ENCODE results near the gene UBE2J2. TPM values are rescaled to one million over a fixed set of nuclear protein-coding genes. Genes with fewer than 3 reads are reported as not detected.
A peak's percentile ranks its signal among the peaks of the same experiment; 100 is the strongest.

The UBE2J2 gene
- total RNA-seq, 1 experiment from 2014 or later, result 54.2 TPM

GRCh38 chr1:1272341-1273208 lies 1.1 kb downstream of the UBE2J2 start:
- peaks cover 53% of the 10 kb centered on the region for H3K79me2 ChIP-seq (ENCODE audit: low read depth)
- H2AFZ ChIP-seq, result no peak overlapping the region
- peak overlapping the region; percentile 55 for H3K27ac ChIP-seq
- ChIA-PET POLR2A (ENCODE audit: unreplicated experiment) (no interaction called here), CTCF (no interaction called here)
- DNase-seq, result peak; percentile 65 to 78
- H3F3A ChIP-seq (ENCODE audit: insufficient read depth, low read depth), result peaks cover 11% of the 10 kb centered on the region
- H3K4me1 ChIP-seq (replicated peaks; ENCODE audit: insufficient read depth), result peaks cover 17% of the 10 kb centered on the region
- BruUV-seq (replicated peaks), result TSS peak; percentile 72
- peaks cover 45% of the 10 kb centered on the region for H4K20me1 ChIP-seq (ENCODE audit: insufficient read depth)
- H3K9me3 ChIP-seq (ENCODE audit: insufficient read depth, low read depth), result no peaks in the 10 kb centered on the region
- intact Hi-C loops (cut with micrococcal nuclease; ENCODE audit: unreplicated experiment), result loop anchor here (5.0 kb wide), 1 partner anchor 75 kb away; the partner anchor contains the start of gene DVL1
- H3K27me3 ChIP-seq (ENCODE audit: insufficient read depth, low read depth), result no peaks in the 10 kb centered on the region
- H3K4me2 ChIP-seq, result peak overlapping the region; percentile 93
- peak overlapping the region; percentile 70 for H3K4me3 ChIP-seq
- H3K36me3 ChIP-seq (ENCODE audit: low read depth), result peaks cover 4% of the 10 kb centered on the region; the same call in 1 of the 2 replicates
- H3K9me2 ChIP-seq (ENCODE audit: insufficient read depth), result no peaks in the 10 kb centered on the region
- no peak for TF ChIP-seq EZH2 (IDR thresholded peaks at IDR 0.05; ENCODE audit: low read depth)
- TF ChIP-seq, protein P1, sequence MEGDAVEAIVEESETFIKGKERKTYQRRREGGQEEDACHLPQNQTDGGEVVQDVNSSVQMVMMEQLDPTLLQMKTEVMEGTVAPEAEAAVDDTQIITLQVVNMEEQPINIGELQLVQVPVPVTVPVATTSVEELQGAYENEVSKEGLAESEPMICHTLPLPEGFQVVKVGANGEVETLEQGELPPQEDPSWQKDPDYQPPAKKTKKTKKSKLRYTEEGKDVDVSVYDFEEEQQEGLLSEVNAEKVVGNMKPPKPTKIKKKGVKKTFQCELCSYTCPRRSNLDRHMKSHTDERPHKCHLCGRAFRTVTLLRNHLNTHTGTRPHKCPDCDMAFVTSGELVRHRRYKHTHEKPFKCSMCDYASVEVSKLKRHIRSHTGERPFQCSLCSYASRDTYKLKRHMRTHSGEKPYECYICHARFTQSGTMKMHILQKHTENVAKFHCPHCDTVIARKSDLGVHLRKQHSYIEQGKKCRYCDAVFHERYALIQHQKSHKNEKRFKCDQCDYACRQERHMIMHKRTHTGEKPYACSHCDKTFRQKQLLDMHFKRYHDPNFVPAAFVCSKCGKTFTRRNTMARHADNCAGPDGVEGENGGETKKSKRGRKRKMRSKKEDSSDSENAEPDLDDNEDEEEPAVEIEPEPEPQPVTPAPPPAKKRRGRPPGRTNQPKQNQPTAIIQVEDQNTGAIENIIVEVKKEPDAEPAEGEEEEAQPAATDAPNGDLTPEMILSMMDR (conservative IDR thresholded peaks at IDR 0.05), result no peak

- no TSS peak for BruUV-seq (replicated peaks)
- no peak overlapping the region for H3K4me3 ChIP-seq
- H2AFZ ChIP-seq, result no peak overlapping the region
- H3K27me3 ChIP-seq (ENCODE audit: insufficient read depth, low read depth), result no peaks in the 10 kb centered on the region
- H3K4me2 ChIP-seq, result peak overlapping the region; percentile 93; the same call in 1 of the 2 replicates
- TF ChIP-seq, protein P1 (conservative IDR thresholded peaks at IDR 0.05), result no peak
- TF ChIP-seq EZH2 (IDR thresholded peaks at IDR 0.05; ENCODE audit: low read depth), result no peak
- peaks cover 67% of the 10 kb centered on the region for H3K79me2 ChIP-seq (ENCODE audit: low read depth)
- H3K36me3 ChIP-seq (ENCODE audit: low read depth), result peaks cover 4% of the 10 kb centered on the region
- ChIA-PET CTCF (no interaction called here), POLR2A (ENCODE audit: unreplicated experiment) (no interaction called here)
- H3K4me1 ChIP-seq (replicated peaks; ENCODE audit: insufficient read depth), result peaks cover 17% of the 10 kb centered on the region
- intact Hi-C loops (cut with micrococcal nuclease; ENCODE audit: unreplicated experiment), result loop anchor here (5.0 kb wide), 1 partner anchor 76 kb away; the partner anchor contains the start of gene DVL1
- H3K9me3 ChIP-seq (ENCODE audit: insufficient read depth, low read depth), result no peaks in the 10 kb centered on the region
- H3K9me2 ChIP-seq (ENCODE audit: insufficient read depth), result no peaks in the 10 kb centered on the region
- H4K20me1 ChIP-seq (ENCODE audit: insufficient read depth), result peaks cover 52% of the 10 kb centered on the region
- H3K27ac ChIP-seq, result no peak overlapping the region
- H3F3A ChIP-seq (ENCODE audit: insufficient read depth, low read depth), result peaks cover 24% of the 10 kb centered on the region
- no peak for DNase-seq
Observed at GRCh38 chr1:1270813-1271212, 2.8 kb downstream of the UBE2J2 start.

- Histone ChIP-seq H3K27ac (no peak overlapping the region), H3K36me3 (ENCODE audit: low read depth) (peaks cover 7% of the 10 kb centered on the region), H3F3A (ENCODE audit: insufficient read depth, low read depth) (peaks cover 32% of the 10 kb centered on the region), H3K4me3 (no peak overlapping the region), H3K79me2 (ENCODE audit: low read depth) (peaks cover 73% of the 10 kb centered on the region), H2AFZ (no peak overlapping the region), H3K4me2 (no peak overlapping the region), H3K9me3 (ENCODE audit: insufficient read depth, low read depth) (no peaks in the 10 kb centered on the region), H3K9me2 (ENCODE audit: insufficient read depth) (no peaks in the 10 kb centered on the region), H3K4me1 (replicated peaks; ENCODE audit: insufficient read depth) (peaks cover 17% of the 10 kb centered on the region), H4K20me1 (ENCODE audit: insufficient read depth) (peaks cover 65% of the 10 kb centered on the region), H3K27me3 (ENCODE audit: insufficient read depth, low read depth) (no peaks in the 10 kb centered on the region)
- intact Hi-C loops (cut with micrococcal nuclease; ENCODE audit: unreplicated experiment), result no loop called here
- no peak for DNase-seq
- CTCF ChIA-PET, result no interaction called here
- POLR2A ChIA-PET (ENCODE audit: unreplicated experiment), result no interaction called here
- TF ChIP-seq, protein P1 (conservative IDR thresholded peaks at IDR 0.05), result no peak
- no peak for TF ChIP-seq EZH2 (IDR thresholded peaks at IDR 0.05; ENCODE audit: low read depth)
- no TSS peak for BruUV-seq (replicated peaks)
Observed at GRCh38 chr1:1268284-1268682, 5.4 kb downstream of the UBE2J2 start.

All from PC-9 (cell line).